Lung (tissue), 12 donors: ENCODE data around the gene LPIN3. TPM values are rescaled to one million over a fixed set of nuclear protein-coding genes. Genes with fewer than 3 reads are reported as not detected.

Experiments
- ATAC-seq: fragments of 200-7000 bp; cut with Tn5 transposase; one replicate; pipeline ENCODE4 v1.9.1; 2020; ENCODE audit warnings: moderate number of reproducible peaks; ENCODE audit not compliant: insufficient read depth, low FRiP score
- DNase-seq, 3 donors: peaks; one replicate each; pipeline ENCODE4 v3.0.0-alpha.2; 2013 to 2017
- H3K27ac ChIP-seq, 2 donors: one replicate each; pipeline ENCODE4 v1.5.1; 2013; ENCODE audit warnings: mild to moderate bottlenecking in 2 of 2, moderate library complexity in 2 of 2, control low read depth in 1 of 2, inconsistent platforms in 1 of 2, low read depth in 1 of 2, low read length in 1 of 2
- H3K27me3 ChIP-seq, 3 donors: one replicate each; pipeline ENCODE4 v1.5.1; 2013; ENCODE audit warnings: low read length in 2 of 3; ENCODE audit not compliant: control insufficient read depth in 3 of 3, insufficient read depth in 3 of 3
- H3K36me3 ChIP-seq, 4 donors: one replicate each; pipeline ENCODE4 v1.5.1; 2013; ENCODE audit warnings: low read length in 4 of 4, mild to moderate bottlenecking in 1 of 4, moderate library complexity in 1 of 4; ENCODE audit not compliant: control insufficient read depth in 4 of 4, insufficient read depth in 4 of 4
- H3K4me1 ChIP-seq, 5 donors: one replicate each; pipeline ENCODE4 v1.5.1; 2013; ENCODE audit warnings: low read length in 5 of 5, mild to moderate bottlenecking in 2 of 5, moderate library complexity in 1 of 5; ENCODE audit not compliant: control insufficient read depth in 5 of 5, insufficient read depth in 5 of 5
- H3K4me3 ChIP-seq: one replicate; pipeline ENCODE4 v1.5.1; 2013; ENCODE audit warnings: mild to moderate bottlenecking, control low read depth, moderate library complexity
- H3K9ac ChIP-seq, 2 donors: one replicate each; pipeline ENCODE4 v1.5.1; 2013; ENCODE audit warnings: low read length in 2 of 2, control low read depth in 1 of 2; ENCODE audit not compliant: insufficient read depth in 1 of 2
- H3K9me3 ChIP-seq, 4 donors: one replicate each; pipeline ENCODE4 v1.5.1; 2013; ENCODE audit warnings: low read length in 3 of 4, mild to moderate bottlenecking in 1 of 4, moderate library complexity in 1 of 4; ENCODE audit not compliant: control insufficient read depth in 4 of 4, insufficient read depth in 3 of 4
- CTCF ChIP-seq: IDR thresholded peaks from 2 replicates; pipeline ENCODE4 v1.5.1; 2012; ENCODE audit warnings: mild to moderate bottlenecking; ENCODE audit errors: control extremely low read depth, extremely low read depth
- WGBS, 2 donors: extraction: QIAGEN DNeasy Blood & Tissue Kit; methylation state at CpG; one replicate each; pipeline ENCODE4 v1.1.7; 2013; 5-methylcytosine and 5-hydroxymethylcytosine counted together
- polyA plus RNA-seq, 2 donors: library from polyadenylated mRNA; stranded (reverse); fragments of 200-250 nt; gene quantifications; one replicate each; pipeline ENCODE4 v1.2.1, GENCODE V29; 2013
- total RNA-seq, 2 donors: library from RNA; depleted of rRNA in 1 of 2; stranded (reverse); fragments of >200 nt in 1 of 2; gene quantifications; one replicate each; pipeline ENCODE4 v1.2.1, GENCODE V29; 2014 to 2021
- donor health status: control.
- donor health status: control.
- donor health status: Bipolar disorder and iron deficiency.
- donor health status: healthy.
- donor health status: DM: yes; HTN: yes; CAD: no.

The LPIN3 gene
- total and polyA plus RNA-seq, 4 donors, result 5.2 to 16.4 (median 10.4) TPM

GRCh38 chr20:41300383-41300782 is 40.2 kb upstream of the LPIN3 start:
- no peaks in the 10 kb centered on the region for H3K9me3 ChIP-seq
- H3K9ac ChIP-seq, result no peak overlapping the region
- TF ChIP-seq CTCF, result no peak
- H3K36me3 ChIP-seq, result no peaks in the 10 kb centered on the region
- H3K4me1 ChIP-seq, result peaks cover 0 to 16% (median 2%) of the 10 kb centered on the region in 5 donors
- H3K27ac ChIP-seq, result no peak overlapping the region
- DNase-seq (no peak), ATAC-seq (no peak)
- no peak overlapping the region for H3K4me3 ChIP-seq
- no peaks in the 10 kb centered on the region for H3K27me3 ChIP-seq
- 57% methylated on average over 3 of the region's 3 CpGs for WGBS, 2 donors

- ATAC-seq, result no peak
- Histone ChIP-seq H3K27me3 (no peaks in the 10 kb centered on the region), H3K9ac (no peak overlapping the region), H3K9me3 (no peaks in the 10 kb centered on the region), H3K36me3 (no peaks in the 10 kb centered on the region), H3K4me3 (no peak overlapping the region), H3K4me1 (peaks cover 0 to 16% (median 2%) of the 10 kb centered on the region in 5 donors), H3K27ac (no peak overlapping the region)
- no peak for TF ChIP-seq CTCF
- DNase-seq, result no peak
- 65 to 88% methylated on average over 4 of the region's 4 CpGs for WGBS, 2 donors
These were observed 39.7 kb upstream of the LPIN3 start for GRCh38 chr20:41300886-41301285.

GRCh38 chr20:41304002-41304401 is 36.6 kb upstream of the LPIN3 start:
- no peak overlapping the region for H3K27ac ChIP-seq
- H3K27me3 ChIP-seq, result no peaks in the 10 kb centered on the region
- no peaks in the 10 kb centered on the region for H3K9me3 ChIP-seq
- 76 to 87% methylated on average over 1 of the region's 1 CpG for WGBS, 2 donors
- H3K36me3 ChIP-seq, result no peaks in the 10 kb centered on the region
- H3K9ac ChIP-seq, result no peak overlapping the region
- ATAC-seq, result no peak
- no peak for DNase-seq
- H3K4me1 ChIP-seq, result peaks cover 4 to 23% (median 7%) of the 10 kb centered on the region in 5 donors
- TF ChIP-seq CTCF, result no peak
- H3K4me3 ChIP-seq, result no peak overlapping the region

- DNase-seq (no peak), ATAC-seq (no peak)
- TF ChIP-seq CTCF, result no peak
- no peak overlapping the region for H3K4me3 ChIP-seq
- no peak overlapping the region for H3K27ac ChIP-seq
- H3K36me3 ChIP-seq, result no peaks in the 10 kb centered on the region
- no peaks in the 10 kb centered on the region for H3K9me3 ChIP-seq
- no peak overlapping the region for H3K9ac ChIP-seq
- H3K4me1 ChIP-seq, result peaks cover 4 to 26% (median 8%) of the 10 kb centered on the region in 5 donors
- no peaks in the 10 kb centered on the region for H3K27me3 ChIP-seq
- WGBS, 2 donors, result 95 to 98% methylated on average over 3 of the region's 3 CpGs
These were observed 36.1 kb upstream of the LPIN3 start for GRCh38 chr20:41304424-41305079.
